GM10248 (cell line): ENCODE results near the gene ENTREP3.

Experiments used
- CTCF ChIA-PET: fragments of 300-600 bp; sonication (Branson Sonifier 250); formaldehyde crosslinking; extraction: SDS; loops from one replicate; lab custom pipeline; 2021; ENCODE audit warnings: antibody characterized with exemption; lab: Yijun Ruan, JAX
- POLR2A ChIA-PET: fragments of 350-650 bp; sonication (Branson Sonifier 250); formaldehyde crosslinking; extraction: SDS; loops from one replicate; lab custom pipeline; 2020; ENCODE audit warnings: antibody characterized with exemption; lab: Yijun Ruan, JAX
- DNase-seq: peaks from one replicate; pipeline ENCODE4 v3.0.0; 2012; ENCODE audit errors: extremely low spot score
- TF ChIP-seq, protein P1 (sequence below): IDR thresholded peaks from 2 replicates; pipeline ENCODE4 v1.5.1; 2012; ENCODE audit warnings: mild to moderate bottlenecking, low read depth; ENCODE audit errors: extremely low read depth, missing control alignments, control extremely low read depth

ENTREP3 gene, protein sequence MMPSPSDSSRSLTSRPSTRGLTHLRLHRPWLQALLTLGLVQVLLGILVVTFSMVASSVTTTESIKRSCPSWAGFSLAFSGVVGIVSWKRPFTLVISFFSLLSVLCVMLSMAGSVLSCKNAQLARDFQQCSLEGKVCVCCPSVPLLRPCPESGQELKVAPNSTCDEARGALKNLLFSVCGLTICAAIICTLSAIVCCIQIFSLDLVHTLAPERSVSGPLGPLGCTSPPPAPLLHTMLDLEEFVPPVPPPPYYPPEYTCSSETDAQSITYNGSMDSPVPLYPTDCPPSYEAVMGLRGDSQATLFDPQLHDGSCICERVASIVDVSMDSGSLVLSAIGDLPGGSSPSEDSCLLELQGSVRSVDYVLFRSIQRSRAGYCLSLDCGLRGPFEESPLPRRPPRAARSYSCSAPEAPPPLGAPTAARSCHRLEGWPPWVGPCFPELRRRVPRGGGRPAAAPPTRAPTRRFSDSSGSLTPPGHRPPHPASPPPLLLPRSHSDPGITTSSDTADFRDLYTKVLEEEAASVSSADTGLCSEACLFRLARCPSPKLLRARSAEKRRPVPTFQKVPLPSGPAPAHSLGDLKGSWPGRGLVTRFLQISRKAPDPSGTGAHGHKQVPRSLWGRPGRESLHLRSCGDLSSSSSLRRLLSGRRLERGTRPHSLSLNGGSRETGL

DNA sequence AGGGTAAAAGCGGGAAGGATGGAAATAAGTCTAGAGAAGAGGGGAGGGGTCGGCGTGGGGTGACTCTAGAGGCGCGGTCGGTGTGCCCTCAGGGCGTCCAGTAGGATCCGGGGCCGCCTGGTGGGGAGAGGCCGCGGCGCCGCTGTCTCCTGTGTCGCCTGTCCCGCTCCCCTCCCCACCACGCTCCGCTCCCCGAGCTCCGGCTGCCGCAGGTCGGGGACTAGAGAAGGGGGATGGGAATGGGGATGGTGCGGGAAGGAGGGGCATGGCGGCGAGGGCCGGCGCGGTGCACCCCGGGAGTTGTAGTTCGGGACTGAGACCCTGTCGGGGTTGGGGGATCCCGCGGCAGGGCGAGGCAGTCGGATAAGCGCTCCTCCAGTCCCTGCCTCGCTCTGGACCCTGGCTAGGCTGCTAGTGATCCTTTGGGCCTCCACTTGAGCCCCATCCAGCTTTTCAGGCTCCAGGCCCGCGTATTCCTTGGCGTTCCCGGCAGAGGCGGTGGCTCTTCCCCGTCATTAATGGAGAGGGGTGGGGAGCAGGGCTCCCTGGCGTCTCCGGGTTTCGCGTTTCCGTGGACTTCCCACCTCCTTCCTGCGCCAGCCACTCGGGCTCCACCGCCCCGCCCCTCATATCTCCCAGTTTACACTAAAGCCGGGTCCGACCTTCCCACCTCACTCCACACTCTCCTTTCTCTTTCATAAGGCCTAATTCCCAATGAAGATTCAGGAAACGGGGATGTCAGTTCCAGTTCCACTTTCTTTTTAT is at the start of gene ENTREP3:
ENTREP3 (minus strand) TSS at position 241 of the 765 bp plus-strand sequence. CDS start 606 bp downstream, outside the sequence.
- TF ChIP-seq, protein P1, sequence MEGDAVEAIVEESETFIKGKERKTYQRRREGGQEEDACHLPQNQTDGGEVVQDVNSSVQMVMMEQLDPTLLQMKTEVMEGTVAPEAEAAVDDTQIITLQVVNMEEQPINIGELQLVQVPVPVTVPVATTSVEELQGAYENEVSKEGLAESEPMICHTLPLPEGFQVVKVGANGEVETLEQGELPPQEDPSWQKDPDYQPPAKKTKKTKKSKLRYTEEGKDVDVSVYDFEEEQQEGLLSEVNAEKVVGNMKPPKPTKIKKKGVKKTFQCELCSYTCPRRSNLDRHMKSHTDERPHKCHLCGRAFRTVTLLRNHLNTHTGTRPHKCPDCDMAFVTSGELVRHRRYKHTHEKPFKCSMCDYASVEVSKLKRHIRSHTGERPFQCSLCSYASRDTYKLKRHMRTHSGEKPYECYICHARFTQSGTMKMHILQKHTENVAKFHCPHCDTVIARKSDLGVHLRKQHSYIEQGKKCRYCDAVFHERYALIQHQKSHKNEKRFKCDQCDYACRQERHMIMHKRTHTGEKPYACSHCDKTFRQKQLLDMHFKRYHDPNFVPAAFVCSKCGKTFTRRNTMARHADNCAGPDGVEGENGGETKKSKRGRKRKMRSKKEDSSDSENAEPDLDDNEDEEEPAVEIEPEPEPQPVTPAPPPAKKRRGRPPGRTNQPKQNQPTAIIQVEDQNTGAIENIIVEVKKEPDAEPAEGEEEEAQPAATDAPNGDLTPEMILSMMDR, result no peak
- ChIA-PET CTCF (interaction anchor here (1.2 to 1.3 kb wide), 2 partner anchors 14 to 63 kb away, joined by 3 to 4 read pairs; no protein-coding TSS in a partner anchor), POLR2A (interaction anchor here (1.2 kb wide), 1 partner anchor 18 kb away, joined by 7 read pairs; the partner anchor contains the start of gene CLK2)
- peak; percentile 93 for DNase-seq

DNA sequence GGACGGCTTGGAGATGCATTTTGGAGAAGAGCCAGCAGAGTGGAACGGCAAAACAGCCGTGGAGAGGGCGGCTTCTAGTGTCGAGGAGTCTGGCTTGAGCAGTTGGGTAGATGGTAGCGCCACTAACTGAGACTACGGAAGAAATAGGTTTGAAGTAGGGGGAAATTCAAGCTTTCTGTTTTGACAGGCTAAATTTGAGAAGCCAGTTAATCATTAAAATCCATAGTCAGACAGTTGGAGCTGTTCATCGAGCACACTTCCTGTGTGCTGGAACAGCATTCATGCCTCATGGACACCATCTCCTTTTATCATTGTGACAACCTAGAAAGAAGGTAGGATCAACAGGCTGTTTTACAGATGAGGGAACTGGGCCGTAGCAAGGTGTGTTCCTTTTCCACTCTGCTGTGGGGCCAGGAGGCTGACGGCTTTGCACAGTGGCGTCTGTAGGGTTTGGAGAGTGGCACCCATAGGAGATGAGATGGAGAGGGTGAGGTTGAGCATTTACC is 49.3 kb upstream of the ENTREP3 start:
- CTCF ChIA-PET, result interaction anchor here (1.0 to 4.4 kb wide), 4 partner anchors 12 to 54 kb away, joined by 3 to 52 read pairs (median 17); no protein-coding TSS in a partner anchor
- TF ChIP-seq, protein P1, result no peak
- POLR2A ChIA-PET, result no interaction called here
- DNase-seq, result no peak

DNA sequence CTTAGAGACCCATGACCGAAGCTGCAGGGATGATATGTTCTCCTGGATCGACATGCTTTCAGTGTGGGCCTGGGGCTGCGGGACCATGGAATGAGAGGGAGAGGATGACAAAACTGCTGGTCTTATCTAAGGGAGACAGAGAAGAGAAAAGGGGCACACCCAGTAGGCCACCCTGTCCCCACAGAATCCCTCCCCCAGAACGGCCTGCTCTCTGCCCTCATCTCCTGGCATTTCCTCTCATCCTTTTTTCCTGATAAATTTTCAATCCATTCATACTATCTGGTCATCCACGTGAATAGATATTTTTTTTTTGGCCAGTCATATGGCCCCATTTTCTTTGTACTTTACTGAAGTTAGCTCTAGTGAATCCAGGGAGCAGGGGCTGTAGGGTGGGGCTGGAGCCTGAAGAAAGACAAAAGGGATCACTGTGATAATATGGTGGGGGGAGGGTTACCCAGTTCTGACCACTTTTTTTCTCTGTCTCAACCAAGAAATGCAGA is 46.1 kb upstream of the ENTREP3 start, which contains the start of gene PKLR:
PKLR (minus strand) TSS at position 97 of the 500 bp plus-strand sequence; CDS start at position 54, 43 bp downstream.
- CTCF ChIA-PET, result interaction anchor here (2.1 kb wide), 1 partner anchor 51 kb away, joined by 9 read pairs; no protein-coding TSS in a partner anchor
- TF ChIP-seq, protein P1, result no peak
- POLR2A ChIA-PET, result no interaction called here
- no peak for DNase-seq

DNA sequence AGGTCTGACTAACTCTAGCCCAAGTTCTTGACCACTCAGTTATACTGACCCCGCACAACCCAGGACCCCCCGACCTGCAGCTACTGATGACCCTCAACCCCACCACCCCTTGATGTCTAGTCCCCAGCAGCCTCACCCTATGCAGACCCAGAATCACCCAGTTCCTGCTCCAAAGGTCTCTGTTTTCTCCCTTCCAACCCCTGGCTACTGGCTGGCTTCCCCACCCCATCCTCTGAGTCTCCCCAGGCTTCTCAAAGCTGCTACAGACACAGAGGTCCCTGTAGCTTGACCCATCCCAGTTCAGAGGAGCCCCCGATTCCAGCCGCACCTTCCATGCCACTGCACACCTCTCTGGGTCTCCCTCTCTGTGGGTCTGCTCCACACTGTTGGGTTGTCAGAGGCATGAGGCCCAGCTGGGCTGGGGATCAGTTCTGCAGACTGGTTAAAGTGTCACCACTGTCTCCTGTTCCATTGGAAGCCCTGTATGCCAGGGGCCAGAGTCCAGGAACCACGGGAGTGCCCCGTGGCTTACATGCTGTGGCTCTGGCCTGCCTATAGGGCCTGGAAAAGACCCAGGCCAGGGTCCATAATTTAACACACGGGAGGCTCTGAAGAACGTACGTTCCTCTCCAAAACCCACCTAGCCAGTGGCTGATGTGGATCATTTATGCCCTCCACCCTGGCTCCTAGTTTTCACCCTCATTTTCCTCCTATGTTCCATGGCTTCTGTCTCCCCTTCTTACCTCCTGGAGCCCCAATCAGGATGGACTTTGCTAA is 45.5 kb upstream of the ENTREP3 start:
- ChIA-PET CTCF (interaction anchor here (1.0 to 2.1 kb wide), 3 partner anchors 15 to 50 kb away, joined by 3 to 9 read pairs (median 4); no protein-coding TSS in a partner anchor), POLR2A (no interaction called here)
- TF ChIP-seq, protein P1, result no peak
- DNase-seq, result no peak

DNA sequence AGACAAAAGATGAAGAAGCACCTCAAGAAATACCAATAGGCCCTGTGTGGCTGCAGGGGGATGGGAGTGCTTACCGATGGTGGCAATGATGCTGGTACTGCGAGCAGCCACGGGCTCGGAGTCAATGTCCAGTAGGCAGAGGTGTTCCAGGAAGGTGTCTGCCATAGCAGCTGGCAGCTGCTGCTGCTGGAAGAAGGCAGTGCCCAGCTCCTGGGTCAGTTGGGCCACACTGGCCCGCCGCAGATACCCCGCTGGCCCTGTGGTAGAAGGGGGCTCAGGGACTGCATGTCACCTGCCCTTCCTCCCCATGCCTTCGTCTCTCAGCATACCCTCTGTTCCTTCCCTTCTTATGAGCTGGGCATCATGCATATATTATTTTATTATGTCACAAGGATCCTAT is 44.7 kb upstream of the ENTREP3 start:
- DNase-seq, result no peak
- CTCF ChIA-PET, result interaction anchor here (1.0 to 2.1 kb wide), 3 partner anchors 16 to 49 kb away, joined by 3 to 9 read pairs (median 4); no protein-coding TSS in a partner anchor
- TF ChIP-seq, protein P1, result no peak
- POLR2A ChIA-PET, result no interaction called here
